DMS 273 treated with DMSO at 0.1 percent for 48 hours (cell line): ENCODE measurements around the gene SARDH.

Source experiments
- DNase-seq: peaks from one replicate; lab custom pipeline; 2025; lab: John Stamatoyannopoulos, UW

SARDH gene

DNA sequence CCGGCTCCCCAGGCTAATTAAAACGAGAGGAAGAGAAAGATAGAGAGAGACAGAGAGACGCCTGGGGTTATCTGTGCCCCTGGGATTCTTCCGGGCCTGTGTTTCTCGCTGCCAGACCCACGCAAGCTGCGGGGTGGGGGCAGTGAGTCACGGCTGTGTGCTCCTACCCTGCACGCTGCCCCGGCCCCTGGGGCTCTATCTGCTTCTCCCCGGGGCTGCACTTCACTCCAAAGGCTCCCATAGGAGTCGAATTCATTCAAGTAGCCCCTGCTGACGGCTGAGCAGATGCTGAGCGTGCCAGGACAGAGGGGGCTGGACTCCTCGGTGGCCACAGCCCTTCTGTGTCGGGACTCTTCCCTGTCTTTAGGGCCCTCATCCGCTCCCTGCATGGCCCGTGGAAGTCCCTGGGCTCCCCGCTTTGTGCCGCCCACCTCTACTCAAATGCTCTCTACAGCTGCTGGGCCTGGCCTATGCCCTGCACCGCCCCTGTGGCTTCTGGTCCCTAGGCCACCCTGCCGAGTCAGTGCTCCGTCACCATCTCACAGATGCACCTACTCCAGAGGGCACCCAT is 22.8 kb downstream of the SARDH start:
- no peak for DNase-seq

DNA sequence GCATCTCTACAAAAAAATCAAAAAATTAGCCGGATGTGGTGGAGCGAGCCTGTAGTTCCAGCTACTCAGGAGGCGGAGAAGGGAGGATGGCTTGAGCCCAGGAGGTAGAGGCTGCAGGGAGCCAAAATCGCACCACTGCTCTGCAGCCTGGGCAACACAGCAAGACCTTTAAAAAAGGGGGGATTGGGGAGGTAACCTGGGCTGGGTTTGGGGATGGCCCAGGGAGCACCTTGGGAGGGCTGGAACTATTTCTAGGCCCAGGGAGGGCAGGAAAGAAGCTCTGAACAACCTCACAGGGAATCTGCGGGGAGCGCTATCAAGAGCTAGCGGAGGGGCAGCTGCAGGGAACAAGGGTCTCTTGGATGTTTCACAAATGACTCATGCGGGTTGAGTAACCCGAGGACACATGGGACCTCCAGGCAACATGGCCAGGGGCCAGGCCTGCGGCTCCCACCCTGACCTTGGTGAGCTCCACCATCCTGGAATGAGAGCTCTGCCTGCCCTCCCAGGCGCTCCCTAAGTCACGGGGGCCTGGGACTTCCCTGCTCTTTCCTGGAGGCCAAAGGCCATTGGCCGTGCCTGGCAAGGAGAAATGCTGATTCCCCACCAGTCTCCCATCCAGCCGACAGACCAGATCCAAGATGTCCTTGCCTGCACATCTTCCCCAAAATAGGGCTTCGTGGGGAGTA is 23.4 kb downstream of the SARDH start:
- no peak for DNase-seq

DNA sequence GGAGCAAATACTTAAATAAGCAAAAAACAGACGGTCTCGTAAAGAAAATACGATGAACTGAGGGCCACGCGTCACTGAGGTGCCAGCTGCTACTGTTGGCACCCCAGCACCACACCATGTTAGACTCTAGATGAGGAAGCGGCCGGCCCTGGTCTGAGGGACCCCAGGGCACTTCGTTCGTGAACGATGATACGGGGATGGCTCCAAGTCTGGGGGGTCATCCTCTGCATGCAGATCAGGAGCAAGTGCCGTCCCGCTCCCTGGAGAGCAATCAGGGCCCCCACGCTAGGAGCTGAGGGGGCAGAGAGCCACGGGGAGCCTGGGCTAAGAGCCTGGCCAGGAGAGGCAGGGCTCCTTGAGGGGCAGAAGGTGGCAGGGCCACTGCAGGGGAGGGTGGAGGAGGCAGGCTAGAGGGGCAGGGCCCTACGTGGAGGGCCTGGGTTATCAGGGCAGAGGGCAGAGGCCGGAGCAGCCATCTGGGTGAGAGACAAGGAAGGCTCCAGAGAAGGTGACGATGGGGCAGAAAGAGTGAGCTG is 24.1 kb downstream of the SARDH start:
- no peak for DNase-seq

DNA sequence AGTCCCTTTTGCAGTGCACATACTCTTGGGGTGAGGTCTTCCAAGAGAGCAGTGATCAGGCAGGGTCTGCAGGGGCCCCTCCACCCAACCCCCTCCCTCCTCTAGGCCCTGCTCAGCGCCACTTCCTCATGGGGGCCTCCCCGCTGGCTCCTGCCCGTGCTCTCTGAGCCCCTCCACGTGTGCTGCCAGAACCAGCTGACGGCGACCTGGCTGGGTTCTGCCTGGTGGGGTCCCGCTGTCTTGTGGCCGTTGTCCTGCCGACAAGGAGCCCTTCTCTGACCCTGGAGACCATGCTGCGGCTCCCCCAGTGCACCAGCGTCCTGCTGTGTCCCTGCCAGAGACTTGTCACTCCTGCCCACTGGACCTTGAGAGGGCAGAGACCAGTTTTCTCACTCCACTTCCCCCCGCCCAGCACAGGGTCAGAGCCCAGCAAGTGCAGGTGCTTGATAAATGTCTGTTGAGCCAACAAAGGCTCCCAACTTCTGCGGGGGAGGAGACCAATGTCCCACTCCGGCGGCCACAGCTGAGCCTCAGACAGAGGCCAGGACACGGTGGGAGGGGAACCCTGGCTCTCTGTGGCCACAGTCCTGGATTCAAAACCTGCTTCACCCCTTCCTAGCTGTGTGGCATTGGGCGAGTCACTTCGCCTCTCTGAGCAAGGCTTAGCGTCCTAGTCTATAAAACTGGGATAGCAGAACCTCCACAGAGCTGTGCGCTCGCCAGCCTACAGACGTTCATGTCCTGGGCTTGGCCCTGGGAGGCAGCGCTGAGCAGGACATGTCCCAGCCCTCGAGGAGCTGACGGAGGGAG is 24.8 kb downstream of the SARDH start:
- no peak for DNase-seq

DNA sequence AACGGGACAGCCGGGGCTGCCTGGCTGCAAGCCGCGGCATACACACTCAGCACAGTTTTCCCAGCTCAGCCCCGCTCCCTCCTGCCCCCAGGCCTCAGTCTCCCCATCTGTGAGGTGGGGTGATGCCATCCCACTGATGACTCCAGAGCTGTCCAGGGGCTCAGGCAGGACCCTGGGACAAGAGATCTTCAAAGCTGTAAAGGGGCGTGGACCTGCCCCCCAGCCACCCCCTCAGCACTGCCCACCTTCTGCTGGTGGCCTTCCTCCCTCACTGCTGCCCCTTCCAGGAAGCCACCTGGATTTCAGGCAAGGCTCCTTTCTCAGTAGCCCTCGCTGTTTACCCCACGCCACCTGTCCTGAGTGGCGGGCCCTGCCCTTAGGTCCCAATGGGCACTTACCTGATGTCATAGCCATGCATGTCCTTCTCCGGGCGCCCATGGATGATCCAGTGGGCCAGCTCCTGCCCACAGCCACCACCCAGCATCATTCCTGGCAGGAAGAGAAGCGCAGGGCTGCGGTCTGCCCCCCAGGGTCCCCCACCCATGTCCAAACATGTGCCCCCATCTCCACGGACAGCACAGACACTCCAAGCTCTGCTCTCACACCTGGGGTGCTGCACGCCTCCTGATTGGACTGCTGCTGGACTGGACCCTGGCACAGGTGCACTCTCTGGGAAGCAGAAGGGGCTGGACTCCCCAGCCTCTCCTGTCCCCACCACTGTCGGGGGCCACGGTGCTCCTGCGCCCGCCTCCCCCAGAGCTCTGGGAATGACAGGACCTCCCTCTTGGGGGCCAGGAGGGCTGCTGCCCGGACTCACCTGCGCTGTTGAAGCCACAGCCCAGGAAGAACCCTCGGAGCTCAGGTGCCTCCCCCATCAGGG is 25.7 kb downstream of the SARDH start:
- DNase-seq = no peak

DNA sequence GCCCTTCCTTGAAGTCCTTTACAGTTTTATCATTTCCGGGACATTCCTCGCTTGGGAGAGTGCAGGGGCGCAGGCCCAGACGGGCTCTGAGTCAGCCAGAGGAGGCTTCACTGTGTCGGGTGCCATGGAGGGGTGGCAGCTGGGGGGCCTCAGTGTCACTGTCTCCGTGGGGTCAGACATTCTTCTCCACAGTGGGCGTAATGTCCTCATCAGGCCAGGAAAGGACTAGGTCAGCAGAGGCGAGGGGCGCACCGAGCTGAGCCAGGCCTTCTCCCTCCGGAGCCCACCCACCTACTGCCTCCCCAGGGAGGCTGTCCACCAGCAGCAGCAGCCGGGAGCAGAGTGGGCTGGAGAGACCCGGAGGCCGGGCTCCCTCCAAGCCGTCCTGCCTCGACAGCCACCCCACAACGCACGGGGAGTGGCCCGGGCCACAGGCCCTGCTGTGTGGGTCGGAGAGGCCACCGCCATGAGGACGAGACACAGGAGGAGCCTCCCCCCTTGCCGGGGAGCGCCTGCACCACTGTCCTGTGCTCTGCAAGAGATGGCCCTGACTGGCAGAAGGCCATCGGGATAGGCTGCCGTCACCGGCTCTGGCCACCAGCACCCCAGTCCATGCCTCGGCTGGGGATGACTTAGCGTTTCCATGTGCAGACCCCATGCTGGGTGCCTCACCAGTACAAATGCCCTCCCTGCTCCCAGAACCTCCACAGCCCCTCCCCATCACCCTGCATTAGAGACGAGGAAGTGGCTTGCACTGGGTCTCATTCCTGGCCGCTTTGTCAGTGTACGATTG is 26.5 kb downstream of the SARDH start:
- DNase-seq = no peak

DNA sequence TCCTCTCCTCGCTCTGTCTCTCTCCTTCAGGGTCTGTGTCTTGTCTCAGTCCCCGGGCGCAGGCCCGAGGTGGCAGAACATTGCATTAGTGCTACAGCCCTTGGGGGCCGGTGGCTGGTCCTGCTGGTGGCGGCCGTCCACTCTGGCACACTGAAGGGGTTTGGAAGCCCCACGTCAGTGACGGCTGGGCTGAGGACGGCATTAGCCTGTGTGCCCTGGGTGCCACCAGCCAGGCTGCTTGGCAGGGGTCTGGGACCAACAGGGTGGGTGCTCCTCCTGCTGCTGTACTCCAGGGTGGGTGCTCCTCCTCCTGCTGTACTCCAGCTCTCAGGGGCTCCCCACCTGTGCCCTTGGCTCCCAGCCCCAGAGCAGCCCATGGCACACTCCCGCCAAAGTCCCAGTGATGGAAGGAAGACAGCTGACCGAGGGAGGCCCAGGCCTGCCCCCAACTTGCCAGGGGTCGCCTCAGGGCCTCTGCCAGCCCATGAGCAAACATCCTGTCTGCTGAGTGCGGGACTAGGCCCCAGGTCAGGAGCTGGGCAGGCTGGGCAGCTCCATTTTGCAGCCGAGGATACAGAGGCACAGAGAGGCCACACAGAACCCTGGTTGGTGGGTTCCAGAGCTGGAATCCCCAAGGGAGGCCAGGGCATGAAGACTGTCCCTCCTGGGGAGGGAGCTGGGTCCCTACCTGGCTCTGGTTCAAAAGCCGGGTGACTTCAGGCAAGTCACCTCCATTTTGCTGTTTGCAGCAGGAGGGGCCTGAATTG is 27.3 kb downstream of the SARDH start:
- no peak for DNase-seq

DNA sequence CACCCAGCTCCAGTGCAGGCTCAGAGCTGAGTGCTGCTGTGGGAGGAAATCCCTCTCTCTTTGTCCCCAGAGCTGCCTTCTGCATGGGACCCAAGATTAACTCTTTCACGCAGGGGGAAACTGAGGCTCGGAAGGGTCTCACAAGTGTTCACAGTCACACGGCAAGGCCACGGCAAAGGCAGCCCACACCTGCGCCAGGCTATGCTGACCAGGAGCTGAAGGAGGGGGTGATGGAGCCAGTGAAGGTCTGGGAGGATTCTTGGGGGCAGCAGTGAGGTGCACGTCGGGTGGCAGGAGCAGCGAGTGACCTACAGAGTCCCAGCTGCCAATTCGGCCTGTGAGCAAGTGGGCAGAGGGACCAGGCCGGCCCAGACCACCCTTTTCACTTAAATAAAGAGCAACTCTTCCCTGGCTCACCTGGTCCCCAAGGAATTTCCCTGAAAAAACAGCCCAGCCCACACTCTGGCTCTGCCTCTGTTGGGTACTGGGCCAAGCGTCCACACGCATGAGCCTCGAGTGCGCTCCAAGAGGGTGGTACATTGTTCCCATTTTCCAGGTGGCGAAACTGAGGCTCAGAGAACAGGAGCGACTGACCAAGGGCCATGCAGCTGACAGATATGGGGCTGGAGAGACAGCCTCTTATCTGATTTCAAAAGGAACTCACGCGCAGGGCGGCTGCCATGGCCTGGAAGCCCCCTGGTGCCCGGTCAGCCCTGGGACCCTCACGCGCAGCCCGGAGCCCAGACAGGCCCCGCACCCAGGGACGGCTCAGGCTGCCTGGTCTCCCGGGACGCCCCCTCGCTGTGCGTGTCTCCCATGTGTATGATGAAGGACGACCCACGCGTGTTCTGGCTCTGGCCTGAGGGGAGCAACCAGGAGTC is 28.2 kb downstream of the SARDH start:
- no peak for DNase-seq

DNA sequence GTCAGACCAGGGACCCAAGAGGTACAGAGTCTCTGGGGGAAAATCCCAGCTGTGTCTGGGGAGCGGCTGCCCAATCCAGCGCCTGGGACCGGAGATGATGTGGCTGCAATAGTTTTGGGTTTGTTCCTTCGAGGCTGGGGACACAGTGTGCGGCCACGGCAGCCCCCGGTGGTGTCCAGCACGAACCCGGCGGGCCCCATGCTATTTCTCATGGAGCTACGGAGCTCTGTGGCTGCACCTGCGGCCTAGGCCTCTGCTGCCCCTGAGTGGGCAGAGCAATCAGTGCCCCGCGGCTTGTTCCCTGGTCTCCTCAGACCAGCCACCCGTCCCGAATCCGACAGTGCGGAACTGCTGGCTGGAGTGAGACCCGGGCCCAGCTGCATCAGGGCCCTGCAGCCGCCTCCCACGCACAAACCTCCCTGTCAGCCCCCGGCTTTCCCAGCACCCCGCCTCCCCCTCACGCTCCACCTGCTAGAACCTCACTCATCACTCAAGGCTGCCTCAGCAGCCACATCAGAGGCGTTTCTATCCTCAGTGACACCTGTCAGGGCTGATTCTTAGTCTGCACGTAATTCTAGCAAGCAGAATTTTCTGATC is 29.0 kb downstream of the SARDH start:
- no peak for DNase-seq

DNA sequence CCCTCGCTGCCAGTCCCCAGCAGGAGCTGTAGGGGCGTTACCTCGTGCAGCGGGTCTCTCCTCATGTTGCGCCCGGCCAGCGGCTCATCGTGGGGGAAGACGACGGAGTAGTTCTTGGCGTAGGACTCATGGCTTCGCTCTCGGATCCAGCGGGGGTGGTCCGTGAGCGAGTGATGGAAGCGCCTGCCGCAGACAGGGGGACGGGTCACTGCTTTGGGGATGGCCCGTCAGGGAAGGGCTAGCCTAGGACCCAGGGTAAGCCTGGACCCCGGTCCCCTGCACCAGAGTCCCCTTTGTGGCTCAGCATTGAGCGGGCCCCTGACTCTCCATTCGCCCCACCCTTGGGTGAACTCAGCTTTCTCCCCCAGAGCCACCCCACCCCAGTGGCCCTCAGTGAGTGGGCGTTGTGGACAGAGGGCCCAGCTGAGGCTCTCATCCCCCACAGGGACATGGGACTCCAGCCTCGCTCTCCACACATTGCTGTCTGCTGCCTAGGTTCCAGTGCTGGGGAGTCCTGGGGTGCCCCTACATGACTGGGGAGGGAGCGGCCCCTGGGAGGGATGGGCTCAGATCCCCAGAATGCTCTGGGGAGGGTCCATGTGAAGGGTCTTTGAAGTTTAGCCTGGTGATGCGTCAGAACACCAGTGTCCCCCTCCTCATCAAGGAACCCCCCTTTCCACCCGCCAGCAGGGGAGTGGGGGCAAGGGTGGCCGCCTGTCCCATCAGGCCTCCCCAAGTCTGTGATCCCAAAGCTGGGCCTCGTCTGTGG is 29.7 kb downstream of the SARDH start:
- no peak for DNase-seq

DNA sequence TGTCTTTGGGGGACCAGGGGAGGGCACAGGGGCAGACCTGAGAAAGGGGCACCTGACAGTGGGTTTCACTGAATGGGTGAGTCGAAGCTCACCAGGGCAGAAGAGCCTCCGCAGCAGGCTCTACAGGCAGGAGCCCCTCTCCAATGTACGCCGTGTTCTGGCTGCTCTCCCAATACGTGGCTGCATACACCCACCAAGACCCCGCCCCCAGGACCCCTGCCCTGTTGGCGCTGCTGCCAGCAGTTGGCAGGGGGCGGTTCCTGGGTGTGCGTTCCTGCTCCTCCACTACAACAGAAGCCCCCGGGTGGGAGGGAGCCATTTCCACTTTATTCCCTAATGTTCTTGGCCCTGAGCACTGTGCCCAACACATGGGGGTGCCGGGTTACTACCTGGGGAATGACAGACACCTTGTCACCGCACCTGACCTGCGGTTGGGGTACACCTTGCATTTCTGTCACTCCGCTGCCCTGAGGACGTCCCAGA is 30.3 kb downstream of the SARDH start:
- DNase-seq = no peak

DNA sequence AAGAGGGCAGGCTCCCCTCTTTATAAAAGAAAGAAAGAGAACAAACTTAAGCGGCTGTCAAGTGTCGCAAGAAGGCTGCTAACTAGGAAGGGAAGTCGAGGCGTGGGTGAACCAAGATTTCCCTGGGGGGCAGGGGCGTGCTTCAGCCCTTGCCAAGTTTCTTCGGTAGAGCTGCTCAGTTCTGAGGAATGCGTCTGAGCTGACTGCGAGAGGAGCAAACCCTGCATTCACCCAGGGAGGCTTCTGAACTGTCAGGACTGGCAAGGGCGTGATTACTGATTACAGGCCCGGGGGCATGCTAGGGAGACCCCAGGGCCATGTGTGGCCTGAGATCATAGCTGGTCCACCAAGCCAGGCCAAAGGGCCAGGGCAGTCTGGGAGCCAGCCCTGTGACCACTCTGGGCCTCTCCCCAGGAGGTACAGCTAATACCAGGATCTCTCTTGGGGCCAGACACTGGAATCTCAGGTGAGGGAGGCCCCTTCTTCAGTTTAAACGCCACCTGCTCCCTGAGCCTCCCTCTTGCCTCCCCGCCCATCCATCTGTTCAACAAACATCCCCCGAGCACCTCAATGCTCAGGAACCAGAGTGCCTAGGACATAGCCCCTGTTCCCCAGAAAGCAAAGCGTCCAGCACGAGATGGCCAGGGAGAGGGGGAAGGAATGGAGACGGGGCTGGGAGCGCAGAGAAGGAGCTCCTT is 30.9 kb downstream of the SARDH start:
- no peak for DNase-seq

DNA sequence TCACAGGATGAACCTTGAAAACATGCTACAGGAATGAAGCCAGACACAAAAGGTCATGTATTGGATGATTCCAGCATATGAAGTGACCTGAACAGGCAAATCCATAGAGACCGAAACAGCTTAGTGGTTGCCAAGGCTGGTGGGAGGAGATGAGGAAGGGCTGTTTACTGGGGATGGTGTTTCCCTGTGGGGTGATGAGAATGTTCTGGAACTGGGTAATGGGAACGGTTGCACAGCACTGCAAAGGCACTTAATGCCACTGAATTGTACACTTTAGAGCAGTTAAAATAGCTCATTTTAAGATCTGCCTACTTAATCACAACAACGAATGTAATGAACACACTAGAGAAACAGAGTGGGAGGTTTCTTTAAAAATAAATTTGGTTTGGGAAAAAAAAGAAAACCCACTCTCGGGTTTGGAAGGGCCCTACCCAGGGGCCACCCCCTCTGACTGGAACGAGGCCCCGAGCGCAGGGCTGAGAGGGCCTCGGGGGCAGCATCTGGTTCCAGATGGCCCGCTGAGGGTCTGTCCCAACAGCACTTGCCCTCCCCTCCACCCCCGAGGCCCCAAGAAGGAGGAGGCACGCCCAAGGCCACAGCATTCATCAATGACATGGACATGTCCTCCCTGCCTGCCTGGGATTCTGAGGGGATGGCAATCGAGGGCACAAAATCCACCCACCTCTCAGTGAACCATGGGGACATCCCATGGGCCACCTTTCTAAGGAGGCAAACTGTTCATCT is 31.7 kb downstream of the SARDH start:
- no peak for DNase-seq

DNA sequence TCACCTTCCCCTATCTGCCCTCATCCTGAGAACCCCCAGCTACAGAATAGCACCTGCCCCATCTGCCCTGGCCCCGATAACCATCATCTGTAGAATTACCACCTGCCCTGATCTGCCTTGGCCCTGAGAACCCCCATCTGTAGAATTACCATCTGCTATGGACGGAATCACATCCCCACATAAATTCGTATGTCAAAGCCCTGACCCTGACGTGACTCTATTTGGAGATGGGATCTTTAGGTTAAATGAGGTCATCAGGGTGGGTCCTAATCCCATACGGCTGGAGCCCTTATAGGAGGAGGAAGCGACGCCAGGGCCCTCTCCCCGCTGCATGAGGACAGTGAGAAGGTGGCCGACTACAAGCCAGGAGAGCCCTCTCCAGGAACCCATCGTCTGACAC is 32.6 kb downstream of the SARDH start:
- DNase-seq = peak; percentile 79

DNA sequence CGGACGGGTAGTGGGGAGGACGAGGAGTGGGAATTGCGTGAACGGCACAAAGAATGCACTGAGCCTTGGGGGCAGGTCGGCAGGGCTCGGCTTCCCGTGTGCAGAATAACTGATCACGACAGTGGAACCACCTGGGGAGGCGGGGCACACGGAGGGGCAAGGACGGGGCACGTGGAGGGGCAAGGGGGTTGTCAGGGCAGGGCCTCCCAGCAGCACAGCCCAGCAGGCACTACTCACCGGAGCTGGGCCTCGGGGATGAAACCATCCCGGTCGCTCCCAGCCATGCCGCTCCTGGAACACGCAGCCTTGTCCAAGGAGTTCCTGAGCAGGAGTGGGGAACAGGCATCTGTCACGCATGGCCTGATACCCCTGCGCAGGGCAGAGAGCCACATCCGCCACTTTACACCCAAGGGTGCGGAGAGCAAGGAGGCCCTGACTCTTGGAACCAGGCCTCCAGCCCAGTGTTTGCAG is 33.4 kb downstream of the SARDH start:
- no peak for DNase-seq

DNA sequence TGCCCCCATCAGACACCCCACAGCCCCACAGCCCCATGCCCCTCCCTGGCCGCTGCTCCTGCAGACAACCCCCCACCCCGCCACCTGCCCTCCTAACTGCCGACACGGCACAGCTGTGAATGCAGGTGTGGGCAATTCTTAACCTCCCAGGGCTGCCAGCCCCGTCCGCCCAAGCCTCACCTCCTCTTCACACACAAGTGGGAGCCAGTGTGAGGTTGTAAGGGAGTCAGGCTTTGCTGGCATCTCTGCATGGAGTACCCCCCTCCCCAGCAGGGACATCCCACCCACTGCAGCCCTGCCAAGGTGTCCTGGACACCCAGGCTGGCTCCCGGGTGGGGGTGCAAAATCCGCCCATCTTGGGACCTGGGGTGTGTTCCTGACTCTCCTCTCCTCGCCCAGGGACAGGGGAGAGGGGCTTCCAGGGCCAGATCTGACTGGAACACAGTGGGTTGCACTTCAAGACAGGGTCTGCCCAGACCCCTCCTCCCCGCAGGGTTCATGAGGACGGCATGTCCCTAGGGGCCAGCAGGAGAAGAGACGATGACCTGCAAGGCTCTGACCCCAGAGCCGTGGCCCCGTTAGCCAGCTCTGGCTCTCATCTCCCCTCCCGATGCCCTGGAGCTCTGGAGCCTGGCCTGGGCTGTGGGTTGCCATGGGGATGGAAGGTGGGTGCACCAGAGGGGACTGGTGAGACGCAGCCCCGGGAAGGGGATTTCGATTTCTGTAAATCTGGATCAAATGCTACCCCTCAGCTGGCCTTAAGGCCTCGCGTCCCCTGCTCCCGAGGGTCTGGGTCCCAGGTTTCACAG is 34.4 kb downstream of the SARDH start:
- no peak for DNase-seq
